ENCODE measurements around the gene CD40. TPM values are rescaled to one million over a fixed set of nuclear protein-coding genes. Genes with fewer than 3 reads are reported as not detected.
A peak's percentile ranks its signal among the peaks of the same experiment; 100 is the strongest.

The CD40 gene
- 1 to 10 TPM; 4.4 to 6.6 (median 6.0) TPM for polyA plus RNA-seq (ENCODE audit: insufficient read length in 4 of 4)

GRCh38 chr20:46117704-46118467, at the start of gene CD40:
Gene CD40, plus strand, starts transcription at chr20:46118314. Its CDS starts 30 bp downstream, at chr20:46118344.
- peak in 1 of 4 donors; percentile 23 for DNase-seq (ENCODE audit: low read depth in 4 of 4, low spot score in 2 of 4)

GRCh38 chr20:46070215-46070900, 47.8 kb upstream of the CD40 start:
- DNase-seq (ENCODE audit: low read depth in 4 of 4, low spot score in 2 of 4) = no peak

DNA sequence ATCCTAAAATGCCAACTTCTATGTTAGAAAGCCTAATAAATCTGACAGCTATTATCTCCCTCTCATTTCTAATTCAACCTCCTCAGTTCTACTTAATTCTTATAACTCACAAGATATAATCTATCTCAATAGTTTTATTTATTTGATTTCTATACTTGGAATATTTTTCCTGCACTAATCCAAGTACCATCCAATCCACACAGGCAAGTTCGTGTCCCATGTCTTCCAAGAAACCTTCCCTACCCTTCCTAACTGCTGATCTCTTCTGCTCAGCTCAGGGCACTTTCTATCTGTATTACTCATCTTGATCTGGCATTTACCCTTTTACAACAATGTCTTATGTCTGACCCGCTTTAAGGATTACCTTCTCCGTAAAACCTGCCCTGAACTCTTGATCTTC, 46.5 kb upstream of the CD40 start:
- DNase-seq (ENCODE audit: low read depth in 4 of 4, low spot score in 2 of 4) = no peak

- no peak for DNase-seq (ENCODE audit: low read depth in 4 of 4, low spot score in 2 of 4)
These were observed 45.1 kb upstream of the CD40 start for GRCh38 chr20:46073024-46073423.

DNA sequence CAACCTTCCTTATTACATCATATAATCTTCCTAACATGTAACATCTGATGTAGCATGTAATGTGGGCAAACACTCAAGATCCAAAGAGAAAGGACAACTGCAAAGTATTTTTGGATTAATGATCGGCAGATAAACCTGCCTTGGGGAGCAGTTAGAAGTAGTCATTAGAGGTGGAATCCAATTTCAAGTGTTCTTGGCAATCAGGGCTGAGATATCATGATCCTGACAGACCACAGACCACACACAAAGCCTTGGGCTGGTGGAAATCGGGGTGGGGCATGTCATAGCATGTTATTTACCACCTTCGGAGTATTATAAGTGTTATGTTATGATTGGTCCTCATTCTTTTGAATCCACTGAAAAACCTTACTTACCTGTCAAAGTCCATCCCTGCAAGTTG, 44.7 kb upstream of the CD40 start:
- DNase-seq (ENCODE audit: low read depth in 4 of 4, low spot score in 2 of 4) = no peak

DNA sequence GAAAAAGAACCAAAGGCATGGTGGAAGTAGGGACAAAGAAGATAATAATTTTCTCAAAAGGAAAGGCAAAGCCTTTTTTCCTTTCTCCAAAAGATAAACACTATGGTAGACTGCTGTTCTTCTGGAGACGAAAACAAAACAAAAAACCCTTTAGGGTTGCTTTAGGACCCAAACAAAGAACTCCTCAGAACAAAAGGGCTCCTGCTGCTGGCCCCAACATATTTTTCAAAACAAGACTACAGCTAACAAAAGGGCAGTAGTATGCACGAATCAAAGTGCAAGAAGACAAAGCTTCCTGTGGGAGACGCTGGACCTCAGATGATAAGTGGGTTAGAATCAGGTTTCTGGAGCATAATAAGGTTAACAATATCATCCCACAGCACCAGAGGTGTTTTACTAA, 44.1 kb upstream of the CD40 start:
- DNase-seq (ENCODE audit: low read depth in 4 of 4, low spot score in 2 of 4) = no peak

GRCh38 chr20:46076806-46077205, 41.3 kb upstream of the CD40 start:
- no peak for DNase-seq (ENCODE audit: low read depth in 4 of 4, low spot score in 2 of 4)

DNA sequence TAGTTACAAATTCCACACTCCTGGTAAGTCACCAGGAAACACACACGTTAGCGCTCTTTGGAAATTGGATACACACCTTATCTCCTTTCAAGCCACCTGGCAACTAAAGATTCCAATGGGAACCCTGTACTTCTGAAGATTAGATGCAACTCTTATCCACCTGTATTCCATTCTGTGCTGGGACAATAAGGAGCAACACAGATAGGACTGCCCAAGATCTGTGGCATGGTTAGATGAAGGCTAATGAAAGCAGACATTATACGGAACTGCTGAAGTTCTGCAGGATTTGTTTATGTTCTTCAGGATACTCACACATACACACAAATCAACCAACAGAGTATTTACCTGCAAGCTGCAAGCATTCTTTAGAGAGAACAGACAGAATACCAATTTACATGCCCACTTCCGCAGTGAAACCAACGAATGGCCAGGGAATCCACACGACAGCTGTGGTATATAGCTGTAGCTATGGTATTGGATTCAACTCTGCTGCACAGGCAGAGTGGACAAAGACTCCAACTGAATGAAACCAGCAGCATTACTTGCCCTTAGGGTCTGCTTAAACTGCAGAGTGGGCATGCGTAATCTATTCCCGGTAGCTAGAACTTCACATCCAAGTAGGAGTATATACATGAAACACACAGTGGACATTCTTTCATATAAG, 40.3 kb upstream of the CD40 start:
- DNase-seq (ENCODE audit: low read depth in 4 of 4, low spot score in 2 of 4) = no peak

GRCh38 chr20:46078954-46079353, 39.2 kb upstream of the CD40 start:
- DNase-seq (ENCODE audit: low read depth in 4 of 4, low spot score in 2 of 4) = no peak

- DNase-seq (ENCODE audit: low read depth in 4 of 4, low spot score in 2 of 4) = no peak
These were observed 37.0 kb upstream of the CD40 start for GRCh38 chr20:46081074-46081473.

DNA sequence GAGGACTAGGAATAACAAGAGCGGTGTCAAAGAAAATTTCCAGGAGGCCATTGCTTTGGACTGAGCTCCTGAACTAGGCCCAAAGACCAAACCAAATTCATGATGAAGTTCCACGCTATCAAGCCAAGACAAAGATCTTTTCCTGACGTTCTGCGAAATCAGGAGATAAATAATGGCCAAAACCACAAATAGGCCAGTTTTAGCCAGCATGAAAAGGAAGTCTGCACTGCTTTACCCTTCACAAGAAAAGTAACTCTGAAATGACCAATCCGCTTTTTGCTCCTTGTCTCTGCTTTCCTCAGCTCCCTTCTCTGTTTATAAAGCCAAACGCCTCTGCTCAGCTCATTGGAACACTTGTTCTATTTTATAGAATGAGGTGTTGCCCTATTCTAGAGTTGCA, 35.0 kb upstream of the CD40 start:
- DNase-seq (ENCODE audit: low read depth in 4 of 4, low spot score in 2 of 4) = no peak

- DNase-seq (ENCODE audit: low read depth in 4 of 4, low spot score in 2 of 4) = no peak
These were observed 34.5 kb upstream of the CD40 start for GRCh38 chr20:46083531-46084061.

GRCh38 chr20:46084805-46085178, 33.3 kb upstream of the CD40 start:
- no peak for DNase-seq (ENCODE audit: low read depth in 4 of 4, low spot score in 2 of 4)

DNA sequence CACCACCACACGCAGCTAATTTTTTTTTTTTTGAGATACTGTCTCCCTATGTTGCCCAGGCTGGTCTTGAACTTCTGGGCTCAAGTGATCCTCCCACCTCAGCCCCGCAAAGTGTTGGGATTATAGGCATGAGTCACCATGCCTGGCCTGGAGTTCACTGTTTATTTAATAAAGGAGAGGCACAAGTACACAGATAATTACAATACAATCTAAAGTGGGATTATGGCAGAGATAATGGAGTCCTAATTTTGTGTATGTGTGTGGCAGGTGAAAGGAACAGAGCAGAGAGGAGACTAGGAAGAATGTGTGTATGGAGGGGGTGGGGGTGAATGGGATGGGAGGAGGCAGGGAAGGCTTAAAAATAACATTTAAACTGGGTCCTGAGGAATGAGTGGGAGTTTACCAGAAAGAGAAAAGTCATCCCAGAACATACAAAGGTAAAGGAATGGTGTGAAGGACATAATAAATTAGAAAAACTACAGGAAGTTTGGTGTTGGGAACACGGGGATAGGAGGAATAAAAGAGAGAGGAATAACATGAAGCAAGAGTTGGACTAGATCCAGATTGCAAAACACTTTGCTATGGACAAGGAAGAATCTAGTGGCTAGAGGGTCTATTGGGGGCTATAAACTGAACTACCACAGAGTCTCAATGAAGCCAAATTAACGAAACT, 32.8 kb upstream of the CD40 start:
- no peak for DNase-seq (ENCODE audit: low read depth in 4 of 4, low spot score in 2 of 4)

GRCh38 chr20:46087161-46087560, 31.0 kb upstream of the CD40 start:
- DNase-seq (ENCODE audit: low read depth in 4 of 4, low spot score in 2 of 4) = no peak

GRCh38 chr20:46088409-46089166, 29.5 kb upstream of the CD40 start:
- peak in 1 of 4 donors; percentile 4 for DNase-seq (ENCODE audit: low read depth in 4 of 4, low spot score in 2 of 4)

- DNase-seq (ENCODE audit: low read depth in 4 of 4, low spot score in 2 of 4) = peak in 2 of 4 donors; percentile 10 to 14
These were observed 29.0 kb upstream of the CD40 start for GRCh38 chr20:46089167-46089416.

GRCh38 chr20:46089417-46090388, 28.4 kb upstream of the CD40 start, which contains the start of gene NCOA5:
Gene NCOA5, minus strand, starts transcription at chr20:46089962. Its CDS starts 10,538 bp downstream, at chr20:46079424.
- peak; percentile 80 to 89 (median 85) for DNase-seq (ENCODE audit: low read depth in 4 of 4, low spot score in 2 of 4)

All from left renal cortex interstitium (tissue), 4 donors.